Smooth muscle cell (in vitro differentiated cells): ENCODE measurements around the gene ARHGAP45. TPM values are rescaled to one million over a fixed set of nuclear protein-coding genes. Genes with fewer than 3 reads are reported as not detected.

ENCODE experiments used
- DNase-seq: peaks from one replicate; lab custom pipeline; 2025; ENCODE audit not compliant: unreplicated experiment; lab: John Stamatoyannopoulos, UW
- H2AFZ ChIP-seq: fragments of 200-600 bp; sonication (generic); 2 replicates; pipeline ENCODE4 v1.6.0; 2016; ENCODE audit warnings: antibody characterized with exemption, low read depth, mild to moderate bottlenecking
- H3F3A ChIP-seq: fragments of 200-600 bp; sonication (generic); 2 replicates; pipeline ENCODE4 v1.6.0; 2017; ENCODE audit warnings: antibody characterized with exemption, low read depth
- H3K27ac ChIP-seq: fragments of 200-600 bp; sonication (generic); 2 replicates; pipeline ENCODE4 v1.5.1; 2016; ENCODE audit warnings: low read depth, mild to moderate bottlenecking
- H3K27me3 ChIP-seq: fragments of 200-600 bp; sonication (generic); 2 replicates; pipeline ENCODE4 v1.6.1; 2016; ENCODE audit warnings: low read depth, mild to moderate bottlenecking
- H3K36me3 ChIP-seq: fragments of 200-600 bp; sonication (generic); 2 replicates; pipeline ENCODE4 v1.5.1; 2016; ENCODE audit warnings: low read depth
- H3K4me1 ChIP-seq: fragments of 200-600 bp; sonication (generic); 2 replicates; pipeline ENCODE4 v1.5.1; 2016; ENCODE audit warnings: low read depth
- H3K4me2 ChIP-seq: fragments of 200-600 bp; sonication (generic); 2 replicates; pipeline ENCODE4 v1.6.0; 2016; ENCODE audit warnings: mild to moderate bottlenecking
- H3K4me3 ChIP-seq: fragments of 200-600 bp; sonication (generic); 2 replicates; pipeline ENCODE4 v1.5.1; 2016; ENCODE audit warnings: mild to moderate bottlenecking
- H3K79me2 ChIP-seq: fragments of 200-600 bp; sonication (generic); 2 replicates; pipeline ENCODE4 v1.6.0; 2016; ENCODE audit warnings: low read depth, mild to moderate bottlenecking
- H3K9ac ChIP-seq: fragments of 200-600 bp; sonication (generic); 2 replicates; pipeline ENCODE4 v1.6.0; 2016; ENCODE audit warnings: low read depth
- H3K9me3 ChIP-seq: fragments of 200-600 bp; sonication (generic); replicated peaks from 2 replicates; pipeline ENCODE4 v1.5.1; 2016; ENCODE audit warnings: low read depth
- H4K20me1 ChIP-seq: fragments of 200-600 bp; sonication (generic); 2 replicates; pipeline ENCODE4 v1.6.0; 2016; ENCODE audit warnings: low read depth
- WGBS: methylation state at CpG from one replicate; pipeline ENCODE4 v1.1.7; 2016; ENCODE audit warnings: low lambda C conversion rate; 5-methylcytosine and 5-hydroxymethylcytosine counted together
- polyA plus RNA-seq: library from polyadenylated mRNA; unstranded; fragments of >200 nt; fragmentation: Nextera tagmentation; extraction: Ambion mirVana; gene quantifications from 2 replicates; pipeline ENCODE4 v1.2.1, GENCODE V29; 2016
- total RNA-seq: library from RNA; depleted of rRNA; stranded (reverse); fragments of >200 nt; gene quantifications from 2 replicates; pipeline ENCODE4 v1.2.3, GENCODE V29; 2014
- TF ChIP-seq, protein P1 (sequence below): fragments of 200-600 bp; sonication (generic); IDR thresholded peaks from 2 replicates; pipeline ENCODE4 v1.5.1; 2017; ENCODE audit warnings: borderline replicate concordance, mild to moderate bottlenecking, antibody characterized with exemption; ENCODE audit not compliant: insufficient read depth, poor library complexity, severe bottlenecking

ARHGAP45 gene
- total and polyA plus RNA-seq, 2 experiments from 2014 or later: 4.4 to 8.0 TPM

DNA sequence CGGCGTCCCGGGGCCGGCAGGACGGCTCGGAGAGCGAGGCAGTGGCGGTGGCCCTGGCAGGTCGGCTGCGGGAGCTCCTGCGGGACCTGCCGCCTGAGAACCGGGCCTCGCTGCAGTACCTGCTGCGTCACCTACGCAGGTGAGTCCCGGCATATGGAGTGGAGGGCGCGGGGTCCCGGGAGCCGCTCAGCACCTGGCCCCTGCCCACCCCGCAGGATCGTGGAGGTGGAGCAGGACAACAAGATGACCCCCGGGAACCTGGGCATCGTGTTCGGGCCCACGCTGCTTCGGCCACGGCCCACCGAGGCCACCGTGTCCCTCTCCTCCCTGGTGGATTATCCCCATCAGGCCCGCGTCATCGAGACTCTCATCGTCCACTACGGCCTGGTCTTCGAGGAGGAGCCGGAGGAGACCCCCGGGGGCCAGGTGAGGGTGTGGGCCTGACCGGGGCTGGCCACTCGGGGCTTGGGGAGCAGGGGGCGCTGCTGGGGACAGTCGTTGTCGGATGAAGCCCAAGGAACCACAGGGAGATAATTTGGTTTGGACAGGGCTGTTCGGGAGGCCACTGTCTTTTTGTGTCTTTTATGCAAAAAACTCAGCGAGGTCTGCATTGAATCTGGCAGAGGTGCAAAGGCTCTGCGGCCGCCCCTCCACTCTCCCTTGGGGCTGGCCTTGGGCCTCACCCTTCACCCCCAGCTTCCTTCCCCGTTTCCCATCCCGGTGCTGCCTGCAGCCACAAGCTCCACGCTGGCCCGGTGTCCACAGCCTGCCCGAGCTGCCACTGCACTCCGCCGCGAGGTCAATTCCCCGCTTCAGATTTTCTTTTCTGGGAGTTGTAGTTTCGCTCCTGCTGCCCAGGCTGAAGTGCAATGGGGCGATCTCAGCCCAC is 16.2 kb downstream of the ARHGAP45 start:
- H3K27ac ChIP-seq: no peak overlapping the region

DNA sequence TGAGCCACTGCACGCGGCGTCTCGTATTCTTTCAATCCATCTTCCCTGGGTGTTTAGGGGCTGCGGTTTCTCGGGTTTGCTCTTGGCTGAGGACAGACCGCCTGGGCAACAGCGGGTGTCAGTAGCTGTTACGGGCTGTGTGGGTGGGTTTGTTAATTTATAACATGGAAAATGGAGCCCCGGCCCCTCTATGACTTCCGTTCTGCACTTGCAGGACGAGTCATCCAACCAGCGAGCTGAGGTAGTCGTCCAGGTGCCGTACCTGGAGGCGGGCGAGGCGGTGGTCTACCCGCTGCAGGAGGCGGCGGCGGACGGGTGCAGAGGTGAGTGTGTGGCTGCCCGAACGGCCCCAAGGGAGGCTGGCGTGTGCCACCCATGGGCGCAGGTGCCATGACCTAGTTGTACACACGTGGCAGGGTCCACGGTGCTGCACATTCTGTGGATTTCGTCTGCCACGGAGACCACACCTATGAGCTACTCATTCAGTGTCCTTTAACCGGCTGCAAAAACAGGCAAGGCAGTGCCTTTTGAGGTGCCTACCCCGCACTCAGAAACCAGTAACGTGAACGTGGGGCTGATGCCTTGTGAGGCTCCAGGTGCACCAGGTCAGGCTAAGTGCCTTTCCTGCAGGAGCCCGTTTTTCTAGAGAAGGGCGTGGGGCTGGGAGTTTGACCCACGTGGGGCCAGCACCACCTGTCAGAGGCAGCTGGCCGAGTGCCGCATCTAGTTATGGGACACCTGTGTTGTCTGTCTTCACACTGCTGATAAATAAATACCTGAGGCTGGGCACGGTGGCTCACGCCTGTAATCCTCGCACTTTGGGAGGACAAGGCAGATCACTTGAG is 17.3 kb downstream of the ARHGAP45 start:
- Histone ChIP-seq H3F3A (no peaks in the 10 kb centered on the region), H3K4me1 (no peaks in the 10 kb centered on the region), H4K20me1 (no peaks in the 10 kb centered on the region), H3K9me3 (no peaks in the 10 kb centered on the region), H3K79me2 (no peaks in the 10 kb centered on the region), H2AFZ (no peak overlapping the region), H3K36me3 (no peaks in the 10 kb centered on the region), H3K4me2 (no peak overlapping the region), H3K27me3 (no peaks in the 10 kb centered on the region), H3K4me3 (no peak overlapping the region), H3K27ac (no peak overlapping the region), H3K9ac (no peak overlapping the region)
- DNase-seq: no peak
- 96% methylated on average over 43 of the region's 43 CpGs for WGBS
- TF ChIP-seq, protein P1, sequence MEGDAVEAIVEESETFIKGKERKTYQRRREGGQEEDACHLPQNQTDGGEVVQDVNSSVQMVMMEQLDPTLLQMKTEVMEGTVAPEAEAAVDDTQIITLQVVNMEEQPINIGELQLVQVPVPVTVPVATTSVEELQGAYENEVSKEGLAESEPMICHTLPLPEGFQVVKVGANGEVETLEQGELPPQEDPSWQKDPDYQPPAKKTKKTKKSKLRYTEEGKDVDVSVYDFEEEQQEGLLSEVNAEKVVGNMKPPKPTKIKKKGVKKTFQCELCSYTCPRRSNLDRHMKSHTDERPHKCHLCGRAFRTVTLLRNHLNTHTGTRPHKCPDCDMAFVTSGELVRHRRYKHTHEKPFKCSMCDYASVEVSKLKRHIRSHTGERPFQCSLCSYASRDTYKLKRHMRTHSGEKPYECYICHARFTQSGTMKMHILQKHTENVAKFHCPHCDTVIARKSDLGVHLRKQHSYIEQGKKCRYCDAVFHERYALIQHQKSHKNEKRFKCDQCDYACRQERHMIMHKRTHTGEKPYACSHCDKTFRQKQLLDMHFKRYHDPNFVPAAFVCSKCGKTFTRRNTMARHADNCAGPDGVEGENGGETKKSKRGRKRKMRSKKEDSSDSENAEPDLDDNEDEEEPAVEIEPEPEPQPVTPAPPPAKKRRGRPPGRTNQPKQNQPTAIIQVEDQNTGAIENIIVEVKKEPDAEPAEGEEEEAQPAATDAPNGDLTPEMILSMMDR: no peak

More for the DNA sequence above, 16.2 kb downstream of the ARHGAP45 start:
- no peak overlapping the region for H2AFZ ChIP-seq
- H3K27me3 ChIP-seq: no peaks in the 10 kb centered on the region
- H3K9me3 ChIP-seq: no peaks in the 10 kb centered on the region
- TF ChIP-seq, protein P1: no peak
- peak overlapping the region; percentile 44 for H3K4me3 ChIP-seq
- no peaks in the 10 kb centered on the region for H3F3A ChIP-seq
- no peaks in the 10 kb centered on the region for H3K79me2 ChIP-seq
- no peaks in the 10 kb centered on the region for H3K4me1 ChIP-seq
- no peak overlapping the region for H3K9ac ChIP-seq
- no peaks in the 10 kb centered on the region for H4K20me1 ChIP-seq
- H3K4me2 ChIP-seq: peak overlapping the region; percentile 82
- DNase-seq: no peak
- WGBS: 77% methylated on average over 59 of the region's 59 CpGs
- no peaks in the 10 kb centered on the region for H3K36me3 ChIP-seq

DNA sequence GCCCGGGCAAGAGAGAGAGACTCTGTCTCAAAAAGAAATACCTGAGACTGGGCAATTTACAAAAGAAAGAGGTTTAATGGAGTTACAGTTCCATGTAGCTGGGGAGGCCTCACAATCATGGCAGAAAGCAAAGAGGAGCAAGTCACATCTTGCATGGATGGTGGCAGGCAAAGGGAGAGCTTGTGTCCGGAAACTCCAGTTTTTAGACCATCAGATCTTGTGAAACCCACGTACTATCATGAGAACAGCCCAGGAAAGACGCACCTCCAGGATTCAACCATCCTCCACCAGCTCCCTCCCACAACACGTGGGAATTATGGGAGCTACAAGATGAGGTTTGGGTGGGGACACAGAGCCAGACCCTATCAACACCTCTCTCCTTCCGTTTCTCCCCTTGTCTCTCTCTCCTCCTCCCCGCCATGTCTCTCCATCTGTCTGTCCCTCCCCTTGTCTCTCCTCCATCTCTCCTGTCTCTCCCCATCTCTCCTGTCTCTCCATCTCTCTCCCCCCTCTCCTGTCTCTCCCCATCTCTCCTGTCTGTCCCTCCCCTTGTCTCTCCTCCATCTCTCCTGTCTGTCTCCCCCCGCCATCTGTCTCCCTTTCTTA is 18.2 kb downstream of the ARHGAP45 start:
- Histone ChIP-seq H3K9ac (no peak overlapping the region), H4K20me1 (no peaks in the 10 kb centered on the region), H3K4me3 (no peak overlapping the region), H3K4me2 (no peak overlapping the region), H3F3A (no peaks in the 10 kb centered on the region), H3K9me3 (no peaks in the 10 kb centered on the region), H3K4me1 (no peaks in the 10 kb centered on the region), H3K79me2 (no peaks in the 10 kb centered on the region), H2AFZ (no peak overlapping the region), H3K27me3 (no peaks in the 10 kb centered on the region), H3K27ac (no peak overlapping the region), H3K36me3 (no peaks in the 10 kb centered on the region)
- DNase-seq: no peak
- TF ChIP-seq, protein P1: no peak
- 87% methylated on average over 8 of the region's 8 CpGs for WGBS
